CD4-positive, alpha-beta T cell treated with Interleukin-21 for 1 hour (primary cell): ENCODE measurements around the gene THBS2.
"Not testable (repeated sequence)": the region's sequence is repeated elsewhere in the genome, so short reads cannot be mapped to it uniquely, and the experiment has no call there.

Experiments
- DNase-seq: peaks from one replicate; pipeline ENCODE4 v3.0.0-alpha.2; 2020

Gene THBS2

DNA sequence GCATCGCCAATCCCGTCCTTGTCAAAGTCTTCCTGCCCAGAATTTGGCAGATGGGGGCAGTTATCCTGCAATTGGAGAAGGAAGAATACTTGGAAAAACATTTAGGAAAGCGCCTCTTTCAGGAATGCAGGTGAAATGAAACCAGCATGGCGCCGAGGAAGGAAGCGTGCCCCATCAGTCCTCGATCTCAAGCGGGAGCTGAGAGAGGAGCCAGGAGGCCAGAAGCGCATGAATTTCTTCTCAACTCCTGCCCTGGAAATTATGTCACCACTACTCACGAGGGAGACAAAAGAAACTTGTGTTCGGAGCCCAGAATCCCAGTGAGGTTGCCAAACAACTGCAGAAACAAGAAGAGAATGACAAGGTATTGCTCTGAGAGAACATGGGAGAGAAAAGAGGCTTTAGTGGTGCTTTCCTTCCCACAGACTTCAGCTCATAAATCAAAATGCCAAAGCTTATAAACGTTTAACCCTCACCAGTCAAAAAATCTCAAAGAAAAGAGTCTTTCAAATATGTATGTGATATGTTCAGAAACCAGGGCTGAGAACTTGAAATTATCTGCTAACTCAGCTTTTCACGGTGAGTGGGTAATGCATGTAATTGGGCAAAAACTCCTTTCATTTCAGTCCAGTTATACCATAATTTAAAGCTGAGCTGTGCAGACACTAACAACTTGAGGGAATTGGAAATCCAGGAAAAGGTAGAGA, 23.9 kb downstream of the THBS2 start:
- DNase-seq, result no peak

DNA sequence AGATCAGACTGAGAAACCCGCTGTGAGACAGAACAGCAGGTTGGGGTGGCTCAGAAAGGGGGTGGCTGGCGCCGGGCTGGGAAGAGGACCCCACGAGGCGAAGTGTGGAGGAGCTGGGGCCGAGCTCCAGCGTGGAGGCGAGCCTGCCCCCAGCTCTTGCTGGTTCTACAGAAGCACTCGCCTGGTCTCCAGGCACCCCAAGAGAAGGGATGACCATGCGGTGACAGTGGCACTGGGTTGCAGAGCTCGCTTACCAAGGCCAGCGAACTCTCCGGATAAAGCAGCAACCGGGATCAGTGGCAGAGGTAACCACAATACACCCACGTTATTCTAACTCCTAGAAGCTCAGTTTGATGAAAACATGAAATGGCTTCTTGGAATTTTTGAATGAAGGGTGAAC, 26.5 kb downstream of the THBS2 start:
- no peak for DNase-seq

DNA sequence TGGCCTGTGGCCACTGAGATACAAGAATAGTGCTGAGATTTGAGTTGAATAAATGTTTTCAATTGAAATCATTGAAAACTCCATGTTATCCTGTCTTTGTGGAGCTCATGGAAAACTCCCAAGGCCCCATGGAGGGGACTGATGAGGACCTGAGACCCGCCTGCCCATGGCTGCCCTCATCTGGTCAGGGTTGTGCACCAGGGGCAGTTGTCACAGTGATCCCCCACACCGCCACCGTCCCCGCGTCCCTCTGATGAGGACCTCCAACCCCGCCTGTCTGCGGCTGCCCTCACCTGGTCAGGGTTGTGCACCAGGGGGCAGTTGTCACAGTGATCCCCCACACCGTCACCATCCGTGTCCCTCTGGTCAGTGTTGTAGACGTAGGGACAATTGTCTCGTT, 27.8 kb downstream of the THBS2 start:
- no peak for DNase-seq

- DNase-seq, result no peak
Measured at GRCh38 chr6:169225131-169225576, 28.5 kb downstream of the THBS2 start.

DNA sequence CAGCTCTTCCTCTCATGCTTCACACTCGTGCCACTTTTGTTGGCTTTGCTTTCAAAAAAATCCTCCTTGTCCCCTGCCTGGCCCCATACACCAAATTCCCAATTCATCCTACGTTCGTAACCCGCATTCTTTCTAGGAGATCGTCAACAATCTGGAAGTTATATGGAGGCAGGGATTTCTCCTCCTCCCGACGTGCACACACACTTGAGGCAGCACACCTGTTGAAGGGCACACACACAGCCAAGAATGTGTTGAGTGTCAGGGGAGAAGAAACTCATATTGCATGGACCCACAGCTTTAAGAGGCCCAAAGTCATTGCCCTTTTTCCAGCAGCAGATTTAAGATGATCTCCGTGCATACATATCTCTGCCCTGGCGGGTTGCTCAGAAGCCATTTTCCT, 28.9 kb downstream of the THBS2 start:
- no peak for DNase-seq

- no peak for DNase-seq
Measured at GRCh38 chr6:169224185-169224695, 29.4 kb downstream of the THBS2 start.

GRCh38 chr6:169223006-169223405, 30.6 kb downstream of the THBS2 start:
- DNase-seq, result no peak

DNA sequence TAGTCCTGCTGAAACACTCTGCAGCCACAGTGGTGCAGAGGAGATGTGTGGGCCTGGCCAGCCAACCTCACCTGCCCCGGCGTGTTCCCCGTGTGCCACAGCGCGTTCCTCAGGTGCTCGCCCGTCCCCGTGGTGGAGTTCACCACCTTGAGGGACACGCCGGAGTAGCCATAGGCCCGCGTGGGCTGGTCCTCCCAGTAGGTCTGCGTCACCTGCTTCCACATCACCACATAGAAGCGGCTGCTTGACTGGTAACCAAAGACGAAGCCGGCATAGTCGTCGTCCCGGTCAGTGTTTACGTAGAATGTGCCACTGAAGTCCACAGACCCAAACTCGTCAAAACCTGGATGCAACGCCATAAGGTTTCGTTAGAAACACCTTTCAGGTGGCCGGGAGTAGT, 31.5 kb downstream of the THBS2 start:
- DNase-seq, result no peak

GRCh38 chr6:169221264-169221663, 32.4 kb downstream of the THBS2 start:
- DNase-seq, result no peak

- DNase-seq, result no peak
Measured at GRCh38 chr6:169220068-169220964, 33.3 kb downstream of the THBS2 start.

DNA sequence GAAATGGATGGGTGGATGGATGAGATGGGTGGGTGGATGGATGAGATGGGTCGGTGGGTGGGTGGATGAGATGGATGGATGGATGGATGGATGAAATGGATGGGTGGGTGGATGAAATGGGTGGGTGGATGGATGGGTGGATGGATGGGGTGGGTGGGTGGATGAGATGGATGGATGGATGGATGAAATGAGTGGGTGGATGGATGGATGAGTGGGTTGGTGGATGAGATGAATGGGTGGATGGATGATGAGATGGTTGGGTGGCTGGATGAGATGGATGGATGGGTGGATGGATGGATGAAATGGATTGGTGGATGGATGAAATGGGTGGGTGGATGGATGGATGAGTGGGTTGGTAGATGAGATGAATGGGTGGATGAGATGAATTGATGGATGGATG, 35.7 kb downstream of the THBS2 start:
- no peak for DNase-seq

DNA sequence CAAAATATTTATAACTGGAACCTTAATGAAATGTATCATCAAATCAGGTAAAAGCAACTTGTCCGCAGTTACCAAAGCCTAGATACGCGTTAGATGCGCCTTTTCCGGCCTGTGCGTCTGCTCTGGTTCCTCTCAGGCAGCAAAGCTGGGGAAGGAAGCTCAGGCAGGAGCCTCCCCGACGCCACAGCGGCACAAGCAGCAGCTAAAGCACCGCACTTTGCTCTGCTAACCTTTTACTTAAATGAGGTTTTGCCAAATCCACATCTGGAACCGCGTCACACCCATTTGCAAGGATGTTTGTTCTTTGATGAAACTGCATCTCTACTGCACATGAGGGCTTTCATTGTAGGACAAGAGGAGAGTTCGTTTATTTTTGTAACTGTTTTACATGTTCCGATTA, 36.8 kb downstream of the THBS2 start:
- no peak for DNase-seq

DNA sequence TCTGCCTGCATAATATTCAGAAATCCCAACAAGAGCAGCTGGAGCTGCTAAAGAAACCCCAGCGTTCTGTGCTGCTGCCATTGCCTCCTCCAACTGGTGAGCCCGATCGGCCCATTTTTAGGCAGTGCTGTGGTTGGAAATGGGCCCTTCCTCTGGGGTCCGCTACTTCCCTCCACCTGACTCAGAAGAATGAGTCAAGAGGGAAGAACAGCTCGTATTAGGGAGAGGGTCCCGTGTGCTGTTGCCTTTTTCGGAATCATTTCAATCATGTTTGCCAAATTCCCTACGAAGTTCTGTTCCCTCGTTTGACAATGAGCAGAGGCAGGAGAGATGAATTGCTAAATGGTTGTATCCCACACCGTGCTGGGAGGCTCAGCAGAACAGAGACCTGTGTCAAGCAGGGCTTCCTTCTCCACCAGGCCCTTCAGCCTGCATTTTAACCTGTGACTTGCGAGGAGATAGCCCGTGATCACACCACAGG, 38.4 kb downstream of the THBS2 start:
- DNase-seq, result no peak

DNA sequence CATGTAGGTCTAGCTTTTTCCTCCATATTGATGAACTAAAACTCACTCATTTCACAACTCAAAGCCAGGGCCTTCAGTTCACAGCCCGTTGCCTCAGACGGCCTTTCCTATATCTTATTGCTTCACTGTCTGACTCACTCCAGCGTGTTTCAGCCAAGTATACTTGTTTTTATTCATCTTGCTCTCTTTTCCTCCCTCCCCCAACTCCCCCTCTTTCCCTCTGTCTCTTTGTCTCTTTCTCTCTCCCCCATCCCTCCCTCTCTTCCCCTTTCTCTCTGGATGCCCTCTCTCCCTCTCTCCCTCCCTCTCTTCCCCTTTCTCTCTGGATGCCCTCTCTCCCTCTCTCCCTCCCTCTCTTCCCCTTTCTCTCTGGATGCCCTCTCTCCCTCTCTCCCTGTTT, 38.9 kb downstream of the THBS2 start:
- not testable (repeated sequence) for DNase-seq

DNA sequence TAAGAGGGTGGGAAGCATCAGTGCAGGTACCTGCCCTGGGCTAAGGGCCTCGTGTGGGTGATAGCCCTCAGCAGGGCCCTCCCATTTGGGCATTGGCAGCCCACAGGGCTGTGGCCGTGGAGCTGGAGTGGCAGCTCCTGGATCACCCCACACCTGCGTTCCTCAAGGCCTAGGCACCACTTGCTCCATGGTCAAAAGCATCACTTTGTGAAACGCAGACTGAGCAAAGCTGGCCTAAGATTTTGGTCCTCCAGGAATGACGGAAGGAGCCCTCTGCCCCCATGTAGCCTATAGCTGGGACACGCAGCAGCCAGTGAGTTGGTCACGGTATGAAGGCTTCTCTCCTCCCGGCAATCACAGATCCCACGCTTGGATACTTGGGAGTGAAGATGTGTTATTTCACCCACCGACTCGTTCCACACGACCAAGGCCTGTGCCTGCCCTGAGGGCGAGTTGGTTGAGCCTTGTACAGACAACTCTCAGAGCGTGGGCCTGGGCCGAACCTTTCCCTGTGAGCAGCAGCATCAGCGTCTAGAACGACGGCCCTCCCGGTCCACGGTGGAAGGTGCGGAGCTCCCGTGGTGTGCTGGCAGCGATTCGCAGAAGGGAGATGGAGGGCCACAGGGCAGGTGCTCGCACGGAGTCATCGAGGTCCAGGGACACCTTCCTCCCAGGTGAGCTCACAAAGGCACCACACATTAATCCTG, 39.7 kb downstream of the THBS2 start:
- no peak for DNase-seq

- DNase-seq, result peak; percentile 93
Measured at GRCh38 chr6:169212897-169213813, 40.5 kb downstream of the THBS2 start.

- no peak for DNase-seq
Measured at GRCh38 chr6:169212436-169212835, 41.2 kb downstream of the THBS2 start.

- DNase-seq, result no peak
Measured at GRCh38 chr6:169211881-169212280, 41.8 kb downstream of the THBS2 start.

DNA sequence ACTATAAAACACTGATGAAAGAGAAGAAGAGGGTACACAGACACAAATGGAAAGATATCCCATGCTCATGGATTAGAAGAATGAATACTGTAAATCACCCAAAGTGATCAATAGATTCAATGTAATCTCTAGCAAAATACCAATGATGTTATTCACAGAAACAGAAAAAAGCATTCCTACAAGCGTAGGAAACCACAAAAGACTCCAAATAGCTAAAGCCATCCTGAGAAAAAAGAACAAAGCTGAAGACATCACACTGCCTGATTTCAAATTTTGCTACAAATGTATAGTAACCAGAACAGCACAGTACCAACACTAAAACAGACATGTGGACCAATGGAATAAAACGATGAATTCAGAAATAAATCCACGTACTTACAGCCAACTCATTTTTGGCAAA, 43.0 kb downstream of the THBS2 start:
- DNase-seq, result no peak

DNA sequence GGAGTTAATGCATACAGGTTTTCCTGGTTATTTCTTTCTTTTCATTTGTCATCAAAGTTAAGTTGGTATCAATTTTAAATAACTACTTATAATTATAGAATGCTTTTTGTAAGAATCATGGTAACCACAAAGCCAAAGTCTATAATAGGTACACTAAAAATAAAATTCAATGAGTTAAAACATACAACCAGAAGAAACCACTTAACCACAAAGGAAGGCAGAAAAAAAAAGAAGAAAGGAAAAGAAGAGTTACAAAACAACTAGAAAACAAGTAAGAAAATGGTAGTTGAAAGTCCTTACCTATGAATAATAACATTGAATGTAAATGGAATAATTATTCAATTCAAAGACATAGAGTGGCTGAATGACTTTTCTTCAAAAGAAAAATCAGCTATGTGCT, 45.6 kb downstream of the THBS2 start:
- no peak for DNase-seq

DNA sequence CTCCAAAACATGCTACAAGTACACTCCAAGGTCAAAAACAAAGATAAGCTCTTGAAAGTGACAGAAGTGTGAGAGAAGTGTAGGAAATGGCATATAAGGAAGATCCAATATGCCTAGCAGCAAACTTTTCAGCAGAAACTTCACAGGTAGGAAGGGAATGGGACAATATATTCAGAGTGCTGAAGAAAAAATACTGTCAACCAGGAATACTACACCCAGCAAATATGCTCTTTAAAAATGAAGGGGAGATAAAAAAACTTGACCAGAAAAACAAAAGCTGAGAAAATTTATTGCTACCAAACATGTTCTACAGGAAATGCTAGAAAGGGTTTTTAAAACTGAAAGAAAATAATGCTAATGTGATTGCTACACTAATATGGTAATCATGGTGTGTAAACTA, 46.2 kb downstream of the THBS2 start:
- no peak for DNase-seq
